SU-DHL-6 (cell line): ENCODE results near the gene CLCA2.

ENCODE experiments used
- H2AFZ ChIP-seq: fragments of 200-600 bp; sonication (generic); 2 replicates; pipeline ENCODE4 v1.6.1; 2014; ENCODE audit warnings: low read depth, mild to moderate bottlenecking, moderate library complexity, mixed read lengths, antibody characterized with exemption, low read length; ENCODE audit not compliant: severe bottlenecking
- H3F3A ChIP-seq: fragments of 200-600 bp; shearing (Covaris generic); 2 replicates; pipeline ENCODE4 v1.6.0; 2016; ENCODE audit warnings: antibody characterized with exemption, mild to moderate bottlenecking; ENCODE audit not compliant: insufficient read depth
- H3K27ac ChIP-seq: fragments of 200-600 bp; sonication (generic); 2 replicates; pipeline ENCODE4 v1.5.1; 2016; ENCODE audit warnings: low read depth, mild to moderate bottlenecking, low read length, moderate library complexity, mixed read lengths
- H3K27me3 ChIP-seq: fragments of 200-600 bp; sonication (generic), shearing (Covaris generic); 2 replicates; pipeline ENCODE4 v1.6.0; 2014; ENCODE audit warnings: mild to moderate bottlenecking, low read length
- H3K36me3 ChIP-seq: fragments of 200-600 bp; sonication (generic); 2 replicates; pipeline ENCODE4 v1.6.1; 2014; ENCODE audit warnings: mild to moderate bottlenecking, low read length, mixed read lengths
- H3K4me2 ChIP-seq: fragments of 300-600, 200-600 bp; shearing (Covaris generic), sonication (generic); 2 replicates; pipeline ENCODE4 v1.6.0; 2014; ENCODE audit warnings: low read length, low read depth, mild to moderate bottlenecking; ENCODE audit not compliant: poor library complexity, severe bottlenecking
- H3K4me3 ChIP-seq: fragments of 200-600 bp; sonication (generic); 2 replicates; pipeline ENCODE4 v1.5.1; 2014; ENCODE audit warnings: antibody characterized with exemption, low read length, mild to moderate bottlenecking, mixed read lengths; ENCODE audit not compliant: insufficient read depth, poor library complexity, severe bottlenecking
- H3K79me2 ChIP-seq: fragments of 200-600 bp; sonication (generic); 2 replicates; pipeline ENCODE4 v1.6.1; 2014; ENCODE audit warnings: mild to moderate bottlenecking, low read length, moderate library complexity; ENCODE audit not compliant: insufficient read depth
- H3K9ac ChIP-seq: fragments of 200-600 bp; sonication (generic); 2 replicates; pipeline ENCODE4 v1.7.0; 2014; ENCODE audit warnings: mild to moderate bottlenecking, low read length
- H3K9me2 ChIP-seq: fragments of 200-600 bp; sonication (generic); replicated peaks from 2 replicates; pipeline ENCODE4 v1.6.1; 2014; ENCODE audit warnings: low read length; ENCODE audit not compliant: insufficient read depth
- H3K9me3 ChIP-seq: fragments of 200-600 bp; sonication (generic); 2 replicates; pipeline ENCODE4 v1.6.1; 2014; ENCODE audit warnings: low read length, mixed read lengths; ENCODE audit not compliant: insufficient read depth
- H4K20me1 ChIP-seq: fragments of 200-600 bp; sonication (generic); 2 replicates; pipeline ENCODE4 v1.6.1; 2014; ENCODE audit warnings: low read depth, mild to moderate bottlenecking, antibody characterized with exemption, low read length, moderate library complexity, mixed read lengths
- EZH2phosphoT487 ChIP-seq: fragments of 200-600 bp; sonication (generic), shearing (Covaris generic); conservative IDR thresholded peaks from 2 replicates; pipeline ENCODE4 v1.6.1; 2018; ENCODE audit warnings: mild to moderate bottlenecking, antibody characterized with exemption, low read length, moderate library complexity, mixed read lengths
- TF ChIP-seq, protein P1 (sequence below): fragments of 200-600 bp; sonication (generic); IDR thresholded peaks from one replicate; pipeline ENCODE4 v1.5.1; 2017; ENCODE audit warnings: antibody characterized with exemption, mild to moderate bottlenecking, low read length, moderate library complexity; ENCODE audit not compliant: insufficient read depth, poor library complexity, severe bottlenecking

CLCA2 gene

DNA sequence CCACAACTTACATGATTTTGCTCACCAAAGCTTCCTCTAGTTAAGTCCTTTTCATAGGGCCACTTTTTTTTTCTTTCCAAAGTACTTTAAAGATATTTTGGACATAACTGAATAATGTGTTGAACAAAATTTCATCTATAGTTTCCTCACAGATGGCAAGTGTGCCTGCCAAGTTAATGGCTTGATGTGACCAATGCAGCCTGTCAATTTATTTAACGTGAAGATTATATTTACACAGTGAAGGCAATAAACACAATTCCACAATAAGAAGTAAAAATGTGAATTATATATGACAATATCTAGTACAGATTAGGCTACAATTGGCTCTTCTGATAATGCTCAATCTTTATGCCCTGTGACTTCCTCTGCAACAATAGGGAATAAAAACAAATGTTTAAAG lies 18.0 kb downstream of the CLCA2 start:
- no peak overlapping the region for H3K9ac ChIP-seq
- H4K20me1 ChIP-seq, result no peaks in the 10 kb centered on the region
- no peaks in the 10 kb centered on the region for H3F3A ChIP-seq
- H3K4me3 ChIP-seq, result no peak overlapping the region
- H3K36me3 ChIP-seq, result no peaks in the 10 kb centered on the region
- H3K79me2 ChIP-seq, result no peaks in the 10 kb centered on the region
- no peaks in the 10 kb centered on the region for H3K9me3 ChIP-seq
- no peak overlapping the region for H3K4me2 ChIP-seq
- no peaks in the 10 kb centered on the region for H3K27me3 ChIP-seq
- no peak overlapping the region for H3K27ac ChIP-seq
- H2AFZ ChIP-seq, result no peak overlapping the region
- TF ChIP-seq, protein P1, sequence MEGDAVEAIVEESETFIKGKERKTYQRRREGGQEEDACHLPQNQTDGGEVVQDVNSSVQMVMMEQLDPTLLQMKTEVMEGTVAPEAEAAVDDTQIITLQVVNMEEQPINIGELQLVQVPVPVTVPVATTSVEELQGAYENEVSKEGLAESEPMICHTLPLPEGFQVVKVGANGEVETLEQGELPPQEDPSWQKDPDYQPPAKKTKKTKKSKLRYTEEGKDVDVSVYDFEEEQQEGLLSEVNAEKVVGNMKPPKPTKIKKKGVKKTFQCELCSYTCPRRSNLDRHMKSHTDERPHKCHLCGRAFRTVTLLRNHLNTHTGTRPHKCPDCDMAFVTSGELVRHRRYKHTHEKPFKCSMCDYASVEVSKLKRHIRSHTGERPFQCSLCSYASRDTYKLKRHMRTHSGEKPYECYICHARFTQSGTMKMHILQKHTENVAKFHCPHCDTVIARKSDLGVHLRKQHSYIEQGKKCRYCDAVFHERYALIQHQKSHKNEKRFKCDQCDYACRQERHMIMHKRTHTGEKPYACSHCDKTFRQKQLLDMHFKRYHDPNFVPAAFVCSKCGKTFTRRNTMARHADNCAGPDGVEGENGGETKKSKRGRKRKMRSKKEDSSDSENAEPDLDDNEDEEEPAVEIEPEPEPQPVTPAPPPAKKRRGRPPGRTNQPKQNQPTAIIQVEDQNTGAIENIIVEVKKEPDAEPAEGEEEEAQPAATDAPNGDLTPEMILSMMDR, result no peak
- TF ChIP-seq EZH2phosphoT487, result no peak
- H3K9me2 ChIP-seq, result no peaks in the 10 kb centered on the region

DNA sequence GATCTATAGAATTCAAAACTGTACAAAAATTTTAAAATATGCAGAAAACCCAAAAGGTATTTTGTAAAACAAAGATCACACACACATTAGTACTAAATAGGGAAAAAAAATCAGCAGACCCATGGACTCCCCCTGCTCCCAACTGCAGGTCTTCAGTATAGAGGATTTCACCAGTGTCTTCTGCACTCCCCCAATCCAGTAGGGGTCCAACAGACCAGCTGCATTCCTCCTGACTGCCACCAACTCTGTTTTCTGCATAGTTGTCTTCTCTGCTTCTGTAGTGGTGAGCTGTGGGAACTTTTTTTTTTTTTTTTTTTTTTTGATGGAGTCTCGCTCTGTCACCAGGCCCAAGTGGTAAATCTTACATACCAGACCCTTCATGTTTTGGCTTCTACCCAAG lies 21.9 kb downstream of the CLCA2 start:
- Histone ChIP-seq H2AFZ (no peak overlapping the region), H4K20me1 (no peaks in the 10 kb centered on the region), H3K9me3 (no peaks in the 10 kb centered on the region), H3K79me2 (no peaks in the 10 kb centered on the region), H3K4me2 (no peak overlapping the region), H3K36me3 (no peaks in the 10 kb centered on the region), H3K27me3 (no peaks in the 10 kb centered on the region), H3K9me2 (no peaks in the 10 kb centered on the region), H3K9ac (no peak overlapping the region), H3K4me3 (no peak overlapping the region), H3F3A (no peaks in the 10 kb centered on the region), H3K27ac (no peak overlapping the region)
- no peak for TF ChIP-seq EZH2phosphoT487
- TF ChIP-seq, protein P1, result no peak

DNA sequence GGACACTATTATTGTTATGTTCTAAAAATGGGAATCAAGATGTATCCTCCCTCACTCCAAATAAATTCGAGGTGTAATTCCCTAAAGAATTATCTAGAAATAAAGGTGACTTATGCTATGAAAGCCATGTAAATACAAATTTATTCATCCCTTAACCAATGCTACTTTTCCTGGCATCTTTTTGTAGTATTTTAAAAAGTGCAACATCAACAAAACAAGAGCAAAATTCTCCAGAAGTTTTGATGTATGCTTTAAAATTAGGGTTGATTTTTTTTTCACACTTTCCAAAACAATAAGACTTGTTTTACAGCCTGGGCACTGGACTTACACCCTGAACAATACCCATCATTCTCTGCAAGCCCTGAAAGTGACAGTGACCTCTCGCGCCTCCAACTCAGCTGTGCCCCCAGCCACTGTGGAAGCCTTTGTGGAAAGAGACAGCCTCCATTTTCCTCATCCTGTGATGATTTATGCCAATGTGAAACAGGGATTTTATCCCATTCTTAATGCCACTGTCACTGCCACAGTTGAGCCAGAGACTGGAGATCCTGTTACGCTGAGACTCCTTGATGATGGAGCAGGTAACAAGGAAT lies 23.3 kb downstream of the CLCA2 start:
- Histone ChIP-seq H3K36me3 (no peaks in the 10 kb centered on the region), H3K79me2 (no peaks in the 10 kb centered on the region), H2AFZ (no peak overlapping the region), H3K4me2 (no peak overlapping the region), H3K9me3 (no peaks in the 10 kb centered on the region), H3K4me3 (no peak overlapping the region), H3K9me2 (no peaks in the 10 kb centered on the region), H3F3A (no peaks in the 10 kb centered on the region), H3K27ac (no peak overlapping the region), H3K27me3 (no peaks in the 10 kb centered on the region), H3K9ac (no peak overlapping the region), H4K20me1 (no peaks in the 10 kb centered on the region)
- TF ChIP-seq, protein P1, result no peak
- TF ChIP-seq EZH2phosphoT487, result no peak
